ENCODE results near the gene IFI35. TPM values are rescaled to one million over a fixed set of nuclear protein-coding genes. Genes with fewer than 3 reads are reported as not detected.
"Not testable (repeated sequence)": the region's sequence is repeated elsewhere in the genome, so short reads cannot be mapped to it uniquely, and the experiment has no call there.

Gene IFI35
- polyA plus RNA-seq, 1 donor = 7.2 TPM

GRCh38 chr17:42997984-42998938 lies 8.3 kb upstream of the IFI35 start, which contains the start of gene RPL27:
RPL27 (plus strand) TSS chr17:42998419; CDS start chr17:42998751, 332 bp downstream.
- DNase-seq = peak; percentile 99

GRCh38 chr17:42999003-42999525 lies 7.5 kb upstream of the IFI35 start:
- DNase-seq = no peak

DNA sequence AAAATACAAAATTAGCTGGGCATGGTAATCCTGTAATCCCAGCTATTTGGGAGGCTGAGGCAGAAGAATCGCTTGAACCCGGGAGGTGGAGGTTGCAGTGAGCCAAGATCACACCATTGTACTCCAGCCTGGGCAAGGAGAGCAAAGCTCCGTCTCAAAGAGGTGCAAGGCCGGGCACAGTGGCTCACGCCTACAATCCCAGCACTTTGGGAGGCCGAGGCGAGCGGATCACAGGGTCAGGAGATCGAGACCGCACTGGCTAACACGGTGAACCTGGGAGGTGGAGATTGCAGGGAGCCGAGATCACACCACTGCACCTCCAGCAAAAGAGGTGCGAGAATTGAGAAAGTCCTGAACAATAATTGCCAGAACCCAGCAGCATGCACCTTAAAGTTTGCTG lies 5.7 kb upstream of the IFI35 start:
- not testable (repeated sequence) for DNase-seq

DNA sequence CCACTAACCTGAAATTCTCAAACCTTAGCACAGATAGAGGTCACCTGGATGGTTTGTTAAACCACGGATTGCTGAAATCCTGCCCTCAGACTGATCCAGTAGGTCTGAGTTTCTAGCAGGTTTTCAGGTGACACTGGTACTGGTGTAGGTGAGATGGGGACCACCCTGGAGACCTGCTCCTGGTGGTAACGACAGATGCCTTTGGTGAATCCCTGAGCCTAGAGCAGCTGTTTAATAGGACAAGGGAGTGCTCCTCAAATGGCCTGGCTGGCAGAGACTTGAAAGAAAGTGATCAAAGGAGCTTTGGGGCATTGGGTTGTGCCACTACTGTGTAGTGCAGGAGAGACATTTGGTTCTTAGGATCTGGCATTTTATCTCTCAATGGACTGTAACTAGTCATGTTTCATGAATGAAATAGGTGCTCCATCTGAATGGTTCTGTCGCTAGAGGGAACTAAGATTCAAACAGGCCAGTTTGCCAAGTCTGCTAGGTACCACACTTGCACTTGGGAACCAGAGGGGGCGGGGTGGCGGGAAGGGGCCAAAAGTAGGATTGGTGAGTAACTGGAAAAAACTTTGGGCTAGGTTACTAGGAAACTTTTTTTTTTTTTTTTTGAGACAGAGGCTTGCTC lies 2.9 kb upstream of the IFI35 start:
- DNase-seq = no peak

DNA sequence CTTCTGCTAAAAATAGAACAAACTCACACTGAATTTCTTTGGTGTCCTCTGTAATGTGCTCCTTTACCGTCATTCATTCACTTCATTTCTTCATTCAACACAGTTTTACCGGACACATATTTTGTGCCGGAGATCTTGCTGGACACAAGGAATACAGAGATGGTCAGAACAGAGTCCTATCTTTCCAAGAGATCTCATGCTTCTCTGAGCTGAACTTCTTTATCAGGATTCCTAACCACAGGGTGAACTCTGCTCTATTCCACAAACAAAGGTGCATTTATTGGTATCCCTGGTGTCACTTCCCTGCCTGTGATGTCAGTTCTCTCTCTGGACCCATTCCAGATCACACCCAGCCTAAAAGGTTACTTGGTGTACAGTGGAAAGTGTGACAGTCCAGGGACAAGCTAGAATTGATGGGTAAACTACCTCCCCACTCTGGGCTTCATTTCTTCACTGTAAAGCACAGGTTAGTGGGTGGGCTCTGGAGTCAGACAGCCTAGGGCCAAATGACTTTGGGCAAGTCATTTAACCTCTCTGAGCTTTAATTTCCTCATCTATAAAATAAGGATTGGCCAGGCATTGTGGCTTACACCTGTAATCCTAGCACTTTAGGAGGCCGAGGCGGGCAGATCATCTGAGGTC lies 4.2 kb downstream of the IFI35 start:
- no peak for DNase-seq

- DNase-seq = no peak
These were observed 5.3 kb downstream of the IFI35 start for GRCh38 chr17:43011728-43012472.

DNA sequence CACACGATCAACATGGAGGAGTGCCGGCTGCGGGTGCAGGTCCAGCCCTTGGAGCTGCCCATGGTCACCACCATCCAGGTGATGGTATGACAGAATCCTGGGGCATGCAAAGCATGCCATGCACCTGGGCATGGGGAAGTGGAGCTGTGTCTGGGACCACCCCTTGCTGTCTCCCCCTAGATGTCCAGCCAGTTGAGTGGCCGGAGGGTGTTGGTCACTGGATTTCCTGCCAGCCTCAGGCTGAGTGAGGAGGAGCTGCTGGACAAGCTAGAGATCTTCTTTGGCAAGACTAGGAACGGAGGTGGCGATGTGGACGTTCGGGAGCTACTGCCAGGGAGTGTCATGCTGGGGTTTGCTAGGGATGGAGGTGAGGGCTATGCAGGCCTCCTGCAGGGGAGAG lies 6.7 kb downstream of the IFI35 start:
- no peak for DNase-seq

DNA sequence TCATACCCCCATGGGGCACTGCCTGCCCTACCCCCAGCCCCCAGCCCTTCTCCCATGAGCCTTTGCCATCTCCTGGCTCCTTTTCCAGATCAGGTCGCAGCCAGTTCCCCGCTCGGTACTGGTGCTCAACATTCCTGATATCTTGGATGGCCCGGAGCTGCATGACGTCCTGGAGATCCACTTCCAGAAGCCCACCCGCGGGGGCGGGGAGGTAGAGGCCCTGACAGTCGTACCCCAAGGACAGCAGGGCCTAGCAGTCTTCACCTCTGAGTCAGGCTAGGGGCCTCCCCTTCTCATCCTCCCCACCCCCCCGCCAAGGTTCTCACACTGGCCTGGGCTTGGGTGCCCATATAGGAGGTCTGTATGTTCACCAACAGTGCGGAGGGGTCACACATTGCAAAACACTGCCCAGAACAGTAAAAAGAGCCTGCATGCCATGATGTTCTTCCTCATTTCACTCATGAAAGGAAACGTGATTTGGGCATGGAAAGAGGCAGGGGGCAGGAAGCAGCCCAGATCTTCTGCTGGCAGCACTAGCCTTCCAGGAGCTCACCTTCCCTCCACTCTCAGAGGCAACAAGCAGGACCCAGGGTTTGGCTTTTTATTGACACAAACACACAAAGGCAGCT lies 7.5 kb downstream of the IFI35 start:
- DNase-seq = no peak

- DNase-seq = no peak
These were observed 8.3 kb downstream of the IFI35 start for GRCh38 chr17:43014649-43015542.

DNA sequence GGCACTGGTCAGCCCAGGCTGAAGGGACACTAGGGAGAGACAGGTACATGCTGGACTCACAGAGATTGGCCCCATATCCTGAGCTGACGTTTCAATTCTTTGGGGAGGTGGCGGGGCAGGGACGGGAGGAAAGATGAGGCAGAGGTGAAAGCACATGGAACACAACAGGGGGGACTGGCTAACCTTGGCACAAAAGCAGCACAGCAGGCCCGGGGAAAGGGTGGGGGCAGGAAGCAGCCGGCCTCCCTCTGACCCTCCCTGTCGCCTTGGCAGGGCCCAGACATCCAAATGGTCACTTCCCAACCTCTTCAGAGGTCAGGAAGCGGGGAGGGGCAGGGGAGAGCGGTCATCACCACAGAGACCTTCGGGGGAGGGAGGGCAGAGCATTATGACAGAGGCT lies 9.0 kb downstream of the IFI35 start:
- no peak for DNase-seq

DNA sequence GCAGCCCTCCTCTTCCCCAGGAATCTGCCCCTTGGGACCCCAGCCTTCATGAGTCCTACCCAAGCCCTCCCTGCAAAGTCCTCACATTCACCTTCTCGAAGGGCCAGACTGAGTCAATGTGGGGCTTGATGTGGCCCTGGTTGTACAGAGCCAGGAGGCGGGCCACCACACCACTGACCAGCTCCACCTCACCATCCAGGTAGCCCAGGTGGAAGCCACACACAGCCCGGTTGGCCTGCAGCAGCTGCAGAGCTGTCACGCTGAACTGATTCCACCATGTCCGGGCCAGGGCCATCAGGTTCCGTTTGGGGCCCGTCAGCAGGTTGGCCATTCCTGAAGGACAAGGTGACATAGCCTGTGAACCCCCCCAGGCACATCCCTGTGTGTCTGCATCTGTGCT lies 9.6 kb downstream of the IFI35 start:
- DNase-seq = no peak

DNA sequence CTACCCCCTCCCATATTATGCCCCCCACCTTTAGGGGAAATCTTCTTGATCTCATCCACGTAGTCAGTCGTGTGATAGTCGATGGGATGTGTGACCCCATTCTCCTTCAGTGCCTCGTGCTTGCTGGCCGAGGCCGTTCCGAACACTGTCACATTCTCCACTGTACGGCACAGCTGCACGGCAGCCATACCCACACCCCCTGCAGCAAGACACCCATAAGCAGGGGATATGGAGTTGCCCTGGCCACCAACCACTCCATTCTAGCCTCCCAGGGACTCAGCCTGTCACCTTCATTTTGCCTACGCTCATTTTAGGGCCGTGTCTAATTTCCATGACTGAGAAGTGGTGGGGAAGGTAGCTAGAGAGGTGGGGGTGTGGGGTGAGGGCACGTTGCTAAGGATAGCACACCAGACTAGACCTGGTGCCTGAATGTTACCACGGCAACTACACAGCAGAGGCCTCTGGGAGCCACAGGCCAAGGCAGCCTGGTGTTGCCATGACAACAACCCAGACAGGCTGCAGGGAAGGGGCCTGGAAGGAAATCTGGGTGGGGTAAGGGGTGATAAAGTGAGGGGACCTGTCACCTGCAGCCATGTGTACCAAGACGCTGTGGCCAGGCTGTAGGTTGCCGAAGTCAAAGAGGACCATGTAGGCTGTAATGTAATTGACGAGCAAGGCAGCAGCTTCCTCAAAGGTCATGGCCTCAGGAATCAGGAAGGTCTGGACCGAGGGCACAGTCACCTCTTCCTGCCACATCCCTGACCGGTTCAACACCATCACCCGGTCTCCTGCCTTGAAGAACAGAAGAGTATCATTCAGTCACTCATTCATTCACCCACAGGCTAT lies 11.6 kb downstream of the IFI35 start:
- no peak for DNase-seq

GRCh38 chr17:43018932-43019331 lies 12.3 kb downstream of the IFI35 start:
- no peak for DNase-seq

DNA sequence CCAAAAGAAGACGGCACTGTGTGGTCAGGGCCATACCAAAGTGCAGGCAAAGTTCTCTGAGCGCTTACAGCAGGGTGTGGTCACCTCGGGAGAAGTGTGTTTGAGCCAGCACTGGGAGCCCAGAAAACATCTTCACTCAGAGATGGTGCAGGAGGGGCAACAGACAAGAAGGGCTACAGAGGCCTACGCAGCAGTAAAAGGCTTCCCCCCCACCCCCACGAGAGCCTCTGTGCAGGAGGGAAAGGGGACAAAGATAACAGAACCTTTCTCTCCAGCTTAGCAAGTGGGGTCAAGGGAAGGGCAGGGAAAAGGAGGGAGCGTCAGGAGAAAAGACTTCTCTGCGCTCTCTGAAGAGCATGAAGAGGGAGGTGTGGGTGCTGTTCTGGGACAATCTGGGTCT lies 12.8 kb downstream of the IFI35 start:
- no peak for DNase-seq

- DNase-seq = peak; percentile 45
These were observed 13.5 kb downstream of the IFI35 start for GRCh38 chr17:43020030-43020621.

DNA sequence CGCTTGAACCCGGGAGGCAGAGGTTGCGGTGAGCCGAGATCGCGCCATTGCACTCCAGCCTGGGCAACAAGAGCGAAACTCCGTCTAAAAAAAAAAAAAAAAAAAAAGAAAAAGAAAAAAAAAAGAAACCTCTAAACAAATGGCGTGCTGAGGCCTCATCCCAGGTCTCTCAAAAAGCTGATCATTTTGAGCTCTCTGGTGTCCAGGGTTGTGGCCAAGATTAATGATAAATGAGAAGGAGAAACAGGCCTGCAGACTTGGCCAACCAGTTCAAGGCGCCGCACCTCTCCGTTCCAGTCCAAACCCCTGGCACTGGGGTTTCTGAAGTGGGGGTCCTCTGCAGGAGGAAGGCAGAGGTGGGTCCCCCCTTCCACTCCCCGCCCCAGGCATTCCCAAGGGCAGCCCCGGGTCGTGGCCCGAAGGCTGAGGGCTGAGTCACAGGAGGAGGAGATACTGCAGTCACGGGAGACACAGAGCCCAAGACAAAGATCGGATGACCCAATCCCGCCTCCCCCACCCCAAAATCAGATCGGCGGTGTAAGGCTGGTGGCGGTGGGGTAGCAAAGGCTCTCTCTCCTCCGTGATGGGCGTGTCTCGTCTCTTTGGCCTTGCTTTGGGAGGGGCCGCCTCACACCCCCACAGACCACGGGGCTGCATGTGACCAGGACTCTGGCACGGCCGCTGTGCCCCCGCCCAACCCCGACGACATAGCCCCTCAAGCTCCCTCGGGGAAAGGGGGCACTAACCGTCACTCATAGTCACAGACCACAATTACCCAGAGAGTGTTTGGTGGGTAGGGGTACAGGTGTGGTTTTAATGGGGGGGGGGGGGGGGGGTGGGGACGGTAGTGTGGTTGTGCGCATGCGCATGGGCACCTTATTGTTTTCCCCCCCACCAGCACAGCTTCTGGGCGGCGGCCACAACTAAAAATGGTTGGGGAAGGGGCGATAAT lies 14.5 kb downstream of the IFI35 start:
- DNase-seq = peak; percentile 70

- peak; percentile 91 for DNase-seq
These were observed 15.3 kb downstream of the IFI35 start, which contains the start of gene VAT1 for GRCh38 chr17:43021741-43022512. VAT1 (minus strand) TSS chr17:43022385; CDS start chr17:43022322, 63 bp downstream.

All from hindlimb muscle (tissue), 1 donor.